ENCODE data around the gene OLFML1.

DNA sequence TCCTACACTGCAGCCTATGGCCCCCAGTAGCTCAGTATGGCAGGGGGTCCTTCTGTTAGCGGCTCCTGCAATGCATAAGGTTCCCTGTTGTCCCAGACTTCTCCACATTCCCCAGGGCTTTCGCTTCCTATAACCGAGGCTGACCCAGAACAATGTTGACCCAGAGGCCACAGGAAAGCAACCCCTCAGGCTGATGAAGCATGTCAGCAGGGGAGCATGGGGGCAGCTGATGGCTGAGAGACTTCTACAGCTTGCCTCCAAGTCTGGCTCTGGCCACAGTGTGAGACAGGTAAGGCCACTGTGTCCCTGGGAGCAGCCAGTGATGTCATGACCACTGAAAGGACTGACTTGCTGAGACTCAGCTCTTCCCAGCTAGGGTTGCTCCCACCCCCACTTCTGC is 15.9 kb downstream of the OLFML1 start:
- TF ChIP-seq POLR2A (IDR thresholded peaks at IDR 0.05; ENCODE audit: low read length) = no peak
- TF ChIP-seq GATA1 (IDR thresholded peaks at IDR 0.05; ENCODE audit: low read depth, low read length) = no peak
